ENCODE measurements around the gene MFSD6L.

- no peak for TF ChIP-seq CTCF (IDR thresholded peaks at IDR 0.05)
- TF ChIP-seq POLR2A (IDR thresholded peaks at IDR 0.05) = no peak
- TF ChIP-seq POLR2AphosphoS5 (IDR thresholded peaks at IDR 0.05) = no peak
- no peak for TF ChIP-seq EP300 (IDR thresholded peaks at IDR 0.05)
Measured at GRCh38 chr17:8789743-8790142, 9.4 kb downstream of the MFSD6L start.
